Measurements from ENCODE around the gene CEP95. TPM values are rescaled to one million over a fixed set of nuclear protein-coding genes. Genes with fewer than 3 reads are reported as not detected.

Gene CEP95
- polyA plus RNA-seq, 1 donor from 2014 or later: 220 TPM

DNA sequence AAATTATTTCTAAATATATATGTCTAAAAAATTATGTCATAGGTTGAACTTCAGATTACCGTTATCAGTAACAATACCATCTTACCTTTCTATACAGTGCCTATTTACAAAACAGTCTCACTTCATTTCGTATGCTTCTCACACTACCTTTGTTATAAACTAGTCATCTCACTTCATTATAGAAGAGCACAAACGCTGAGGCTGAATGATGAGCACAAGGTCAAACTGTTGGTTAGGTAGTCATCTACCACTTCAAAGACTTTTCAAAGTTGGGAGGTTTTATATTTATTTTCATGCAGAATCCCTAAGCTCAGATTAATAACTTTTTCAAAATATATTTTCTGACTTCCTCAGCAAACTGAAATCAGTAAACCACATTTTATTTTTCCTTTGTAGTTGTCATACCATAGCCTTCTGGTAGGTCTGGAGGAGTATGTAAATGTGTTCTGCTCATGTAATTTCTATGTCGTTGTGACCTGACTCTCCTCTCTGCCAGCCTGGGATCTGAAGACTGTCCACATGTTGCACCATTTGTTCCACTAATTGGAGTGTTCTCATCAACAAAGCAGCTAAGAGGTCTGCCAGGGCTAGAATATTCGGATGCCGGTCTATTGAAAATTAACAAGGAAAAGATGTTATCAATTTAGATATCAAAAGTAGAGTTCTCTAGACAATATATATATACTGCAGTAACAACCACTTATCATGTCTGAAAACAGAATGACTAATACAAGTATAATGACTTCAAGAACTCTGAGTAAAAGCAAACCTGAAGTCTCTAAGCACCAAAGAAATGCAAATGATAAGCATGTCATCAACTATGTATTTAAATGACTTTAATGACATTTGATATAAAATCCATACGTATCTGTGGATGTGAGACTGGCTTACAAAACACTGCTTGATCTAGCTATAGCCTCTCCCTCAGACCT lies 73.9 kb downstream of the CEP95 start:
- H4K20me1 ChIP-seq (ENCODE audit: insufficient read depth): no peaks in the 10 kb centered on the region
- H2AFZ ChIP-seq (ENCODE audit: low read depth, low read length): no peak overlapping the region
- no peaks in the 10 kb centered on the region for H3F3A ChIP-seq (ENCODE audit: insufficient read depth, low read length, poor library complexity, severe bottlenecking)
- TF ChIP-seq POLR2AphosphoS5 (IDR thresholded peaks at IDR 0.05): no peak
- no peak for TF ChIP-seq RAD21 (conservative IDR thresholded peaks at IDR 0.05)
- TF ChIP-seq, protein P1, sequence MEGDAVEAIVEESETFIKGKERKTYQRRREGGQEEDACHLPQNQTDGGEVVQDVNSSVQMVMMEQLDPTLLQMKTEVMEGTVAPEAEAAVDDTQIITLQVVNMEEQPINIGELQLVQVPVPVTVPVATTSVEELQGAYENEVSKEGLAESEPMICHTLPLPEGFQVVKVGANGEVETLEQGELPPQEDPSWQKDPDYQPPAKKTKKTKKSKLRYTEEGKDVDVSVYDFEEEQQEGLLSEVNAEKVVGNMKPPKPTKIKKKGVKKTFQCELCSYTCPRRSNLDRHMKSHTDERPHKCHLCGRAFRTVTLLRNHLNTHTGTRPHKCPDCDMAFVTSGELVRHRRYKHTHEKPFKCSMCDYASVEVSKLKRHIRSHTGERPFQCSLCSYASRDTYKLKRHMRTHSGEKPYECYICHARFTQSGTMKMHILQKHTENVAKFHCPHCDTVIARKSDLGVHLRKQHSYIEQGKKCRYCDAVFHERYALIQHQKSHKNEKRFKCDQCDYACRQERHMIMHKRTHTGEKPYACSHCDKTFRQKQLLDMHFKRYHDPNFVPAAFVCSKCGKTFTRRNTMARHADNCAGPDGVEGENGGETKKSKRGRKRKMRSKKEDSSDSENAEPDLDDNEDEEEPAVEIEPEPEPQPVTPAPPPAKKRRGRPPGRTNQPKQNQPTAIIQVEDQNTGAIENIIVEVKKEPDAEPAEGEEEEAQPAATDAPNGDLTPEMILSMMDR (IDR thresholded peaks at IDR 0.05; ENCODE audit: poor library complexity, severe bottlenecking): no peak
- no peak for TF ChIP-seq EZH2 (IDR thresholded peaks at IDR 0.05; ENCODE audit: borderline replicate concordance, insufficient read depth, low read length, poor library complexity, severe bottlenecking)
- no peak for TF ChIP-seq SMC3 (conservative IDR thresholded peaks at IDR 0.05; ENCODE audit: poor library complexity)
- TF ChIP-seq, protein P2, sequence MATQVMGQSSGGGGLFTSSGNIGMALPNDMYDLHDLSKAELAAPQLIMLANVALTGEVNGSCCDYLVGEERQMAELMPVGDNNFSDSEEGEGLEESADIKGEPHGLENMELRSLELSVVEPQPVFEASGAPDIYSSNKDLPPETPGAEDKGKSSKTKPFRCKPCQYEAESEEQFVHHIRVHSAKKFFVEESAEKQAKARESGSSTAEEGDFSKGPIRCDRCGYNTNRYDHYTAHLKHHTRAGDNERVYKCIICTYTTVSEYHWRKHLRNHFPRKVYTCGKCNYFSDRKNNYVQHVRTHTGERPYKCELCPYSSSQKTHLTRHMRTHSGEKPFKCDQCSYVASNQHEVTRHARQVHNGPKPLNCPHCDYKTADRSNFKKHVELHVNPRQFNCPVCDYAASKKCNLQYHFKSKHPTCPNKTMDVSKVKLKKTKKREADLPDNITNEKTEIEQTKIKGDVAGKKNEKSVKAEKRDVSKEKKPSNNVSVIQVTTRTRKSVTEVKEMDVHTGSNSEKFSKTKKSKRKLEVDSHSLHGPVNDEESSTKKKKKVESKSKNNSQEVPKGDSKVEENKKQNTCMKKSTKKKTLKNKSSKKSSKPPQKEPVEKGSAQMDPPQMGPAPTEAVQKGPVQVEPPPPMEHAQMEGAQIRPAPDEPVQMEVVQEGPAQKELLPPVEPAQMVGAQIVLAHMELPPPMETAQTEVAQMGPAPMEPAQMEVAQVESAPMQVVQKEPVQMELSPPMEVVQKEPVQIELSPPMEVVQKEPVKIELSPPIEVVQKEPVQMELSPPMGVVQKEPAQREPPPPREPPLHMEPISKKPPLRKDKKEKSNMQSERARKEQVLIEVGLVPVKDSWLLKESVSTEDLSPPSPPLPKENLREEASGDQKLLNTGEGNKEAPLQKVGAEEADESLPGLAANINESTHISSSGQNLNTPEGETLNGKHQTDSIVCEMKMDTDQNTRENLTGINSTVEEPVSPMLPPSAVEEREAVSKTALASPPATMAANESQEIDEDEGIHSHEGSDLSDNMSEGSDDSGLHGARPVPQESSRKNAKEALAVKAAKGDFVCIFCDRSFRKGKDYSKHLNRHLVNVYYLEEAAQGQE (IDR thresholded peaks at IDR 0.05; ENCODE audit: borderline replicate concordance): no peak
- no peak for TF ChIP-seq EP300 (conservative IDR thresholded peaks at IDR 0.05; ENCODE audit: poor library complexity, severe bottlenecking)
- TF ChIP-seq MXI1 (conservative IDR thresholded peaks at IDR 0.05; ENCODE audit: poor library complexity, severe bottlenecking): no peak
- TF ChIP-seq TAF1 (IDR thresholded peaks at IDR 0.05; ENCODE audit: low read depth): no peak
- no peak overlapping the region for H3K4me2 ChIP-seq (ENCODE audit: low read length)
- no peaks in the 10 kb centered on the region for H3K36me3 ChIP-seq (ENCODE audit: insufficient read depth, low read length)
- no peak overlapping the region for H3K9ac ChIP-seq (ENCODE audit: low read length)
- H3K9me2 ChIP-seq (ENCODE audit: insufficient read depth, low read length): no peaks in the 10 kb centered on the region
- H3K9me3 ChIP-seq (ENCODE audit: low read length): no peaks in the 10 kb centered on the region
- H3K4me3 ChIP-seq (ENCODE audit: low read length): no peak overlapping the region
- H3K27me3 ChIP-seq (ENCODE audit: insufficient read depth, low read depth, low read length): no peaks in the 10 kb centered on the region
- H3K27ac ChIP-seq (ENCODE audit: low read length): no peak overlapping the region
- H3K79me2 ChIP-seq (replicated peaks; ENCODE audit: insufficient read depth, low read length): no peaks in the 10 kb centered on the region

DNA sequence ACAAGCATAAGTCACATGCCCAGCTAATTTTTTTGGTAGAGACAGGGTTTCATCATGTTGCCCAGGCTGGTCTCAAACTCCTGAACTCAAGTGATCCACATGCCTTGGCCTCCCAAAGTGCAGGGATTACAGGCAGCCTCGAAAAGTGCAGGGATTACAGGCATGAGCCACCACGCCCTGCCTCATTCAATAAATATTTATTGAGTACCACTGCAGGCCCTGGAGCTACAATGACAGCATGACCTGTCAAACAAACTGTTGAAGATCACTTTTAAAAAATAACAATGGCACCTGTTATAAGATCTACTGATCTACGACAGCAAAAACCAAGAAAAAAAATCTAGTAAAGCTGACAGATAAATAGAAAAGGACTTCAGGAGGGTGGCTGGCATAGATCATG lies 76.3 kb downstream of the CEP95 start:
- H3K36me3 ChIP-seq (ENCODE audit: insufficient read depth, low read length): no peaks in the 10 kb centered on the region
- H3K79me2 ChIP-seq (replicated peaks; ENCODE audit: insufficient read depth, low read length): no peaks in the 10 kb centered on the region
- no peak overlapping the region for H3K27ac ChIP-seq (ENCODE audit: low read length)
- H3K9me2 ChIP-seq (ENCODE audit: insufficient read depth, low read length): no peaks in the 10 kb centered on the region
- no peaks in the 10 kb centered on the region for H4K20me1 ChIP-seq (ENCODE audit: insufficient read depth)
- no peaks in the 10 kb centered on the region for H3F3A ChIP-seq (ENCODE audit: insufficient read depth, low read length, poor library complexity, severe bottlenecking)
- H3K4me3 ChIP-seq (ENCODE audit: low read length): no peak overlapping the region
- no peaks in the 10 kb centered on the region for H3K27me3 ChIP-seq (ENCODE audit: insufficient read depth, low read depth, low read length)
- no peaks in the 10 kb centered on the region for H3K9me3 ChIP-seq (ENCODE audit: low read length)
- no peak overlapping the region for H2AFZ ChIP-seq (ENCODE audit: low read depth, low read length)
- H3K4me2 ChIP-seq (ENCODE audit: low read length): no peak overlapping the region
- no peak overlapping the region for H3K9ac ChIP-seq (ENCODE audit: low read length)
- no peak for TF ChIP-seq RAD21 (conservative IDR thresholded peaks at IDR 0.05)
- TF ChIP-seq, protein P1 (IDR thresholded peaks at IDR 0.05; ENCODE audit: poor library complexity, severe bottlenecking): no peak
- TF ChIP-seq EZH2 (IDR thresholded peaks at IDR 0.05; ENCODE audit: borderline replicate concordance, insufficient read depth, low read length, poor library complexity, severe bottlenecking): no peak
- TF ChIP-seq SMC3 (conservative IDR thresholded peaks at IDR 0.05; ENCODE audit: poor library complexity): no peak
- TF ChIP-seq, protein P2 (IDR thresholded peaks at IDR 0.05; ENCODE audit: borderline replicate concordance): no peak
- no peak for TF ChIP-seq EP300 (conservative IDR thresholded peaks at IDR 0.05; ENCODE audit: poor library complexity, severe bottlenecking)
- no peak for TF ChIP-seq MXI1 (conservative IDR thresholded peaks at IDR 0.05; ENCODE audit: poor library complexity, severe bottlenecking)
- TF ChIP-seq POLR2AphosphoS5 (IDR thresholded peaks at IDR 0.05): no peak
- no peak for TF ChIP-seq TAF1 (IDR thresholded peaks at IDR 0.05; ENCODE audit: low read depth)

Data from neural cell (in vitro differentiated cells).